Endometrium (tissue), 2 donors: ENCODE data around the gene TMEM86B.

Experiments used
- FAIRE-seq: peaks from 2 replicates; lab custom pipeline; 2012; peaks lifted over from hg19 to GRCh38; lab: Jason Lieb, UNC
- donor health status: control.
- donor health status: control.

TMEM86B gene

GRCh38 chr19:55257461-55258420, 29.2 kb upstream of the TMEM86B start:
- no peak for FAIRE-seq

- no peak for FAIRE-seq
Measured at GRCh38 chr19:55256562-55257460, 28.2 kb upstream of the TMEM86B start.

GRCh38 chr19:55255618-55256423, 27.3 kb upstream of the TMEM86B start:
- FAIRE-seq, result no peak

- FAIRE-seq, result no peak
Measured at GRCh38 chr19:55254625-55254977, 26.0 kb upstream of the TMEM86B start.

- FAIRE-seq, result no peak
Measured at GRCh38 chr19:55253842-55254624, 25.5 kb upstream of the TMEM86B start.

- no peak for FAIRE-seq
Measured at GRCh38 chr19:55252760-55253663, 24.4 kb upstream of the TMEM86B start.

GRCh38 chr19:55251341-55252081, 22.9 kb upstream of the TMEM86B start:
- no peak for FAIRE-seq

- FAIRE-seq, result no peak
Measured at GRCh38 chr19:55250262-55251036, 21.9 kb upstream of the TMEM86B start.

- no peak for FAIRE-seq
Measured at GRCh38 chr19:55249841-55250240, 21.3 kb upstream of the TMEM86B start.

GRCh38 chr19:55248704-55249103, 20.1 kb upstream of the TMEM86B start:
- FAIRE-seq, result no peak

GRCh38 chr19:55248166-55248675, 19.7 kb upstream of the TMEM86B start:
- FAIRE-seq, result no peak

- no peak for FAIRE-seq
Measured at GRCh38 chr19:55247621-55248099, 19.1 kb upstream of the TMEM86B start.

- FAIRE-seq, result no peak
Measured at GRCh38 chr19:55246462-55247451, 18.2 kb upstream of the TMEM86B start.

- FAIRE-seq, result no peak
Measured at GRCh38 chr19:55245236-55245904, 16.8 kb upstream of the TMEM86B start.

GRCh38 chr19:55244004-55244680, 15.6 kb upstream of the TMEM86B start:
- FAIRE-seq, result no peak

GRCh38 chr19:55242517-55242916, 14.0 kb upstream of the TMEM86B start:
- FAIRE-seq, result no peak
